Keratinocyte (primary cell): ENCODE results near the gene CDH13. TPM values are rescaled to one million over a fixed set of nuclear protein-coding genes. Genes with fewer than 3 reads are reported as not detected.

ENCODE experiments used
- DNase-seq: peaks from one replicate; pipeline ENCODE4 v3.0.0-alpha.2; 2011; ENCODE audit warnings: low read depth, missing footprints, low spot score
- FAIRE-seq: peaks from 2 replicates; lab custom pipeline; 2011; peaks lifted over from hg19 to GRCh38; lab: Jason Lieb, UNC
- H2AFZ ChIP-seq: 2 replicates; pipeline ENCODE4 v1.6.0; 2012; ENCODE audit warnings: low read length, control low read depth, inconsistent platforms; ENCODE audit not compliant: control insufficient read depth
- H3K27ac ChIP-seq: 2 replicates; pipeline ENCODE4 v1.5.1; 2011; ENCODE audit warnings: low read length; ENCODE audit not compliant: control insufficient read depth, insufficient read depth
- H3K27me3 ChIP-seq: 3 replicates; pipeline ENCODE4 v1.6.0; 2011; ENCODE audit warnings: low read length; ENCODE audit not compliant: control insufficient read depth, insufficient read depth; ENCODE audit errors: extremely low read depth
- H3K36me3 ChIP-seq, 2 experiments: 2 replicates in 1 of 2; 3 replicates in 1 of 2; pipeline ENCODE4 v1.5.1; 2011; ENCODE audit warnings: low read length in 2 of 2, mild to moderate bottlenecking in 1 of 2; ENCODE audit not compliant: control insufficient read depth in 2 of 2, insufficient read depth in 2 of 2; ENCODE audit errors: extremely low read depth in 1 of 2
- H3K4me1 ChIP-seq: 3 replicates; pipeline ENCODE4 v1.5.1; 2011; ENCODE audit warnings: low read length; ENCODE audit not compliant: control insufficient read depth, insufficient read depth; ENCODE audit errors: extremely low read depth
- H3K4me2 ChIP-seq: 3 replicates; pipeline ENCODE4 v1.6.0; 2011; ENCODE audit warnings: low read depth, low read length; ENCODE audit not compliant: control insufficient read depth, insufficient read depth; ENCODE audit errors: extremely low read depth
- H3K4me3 ChIP-seq, 3 experiments: fragments of 200-600 bp in 1 of 3; sonication (generic) in 1 of 3; 2 replicates in 2 of 3; 3 replicates in 1 of 3; pipeline ENCODE4 v1.5.1; 2011 to 2016; ENCODE audit warnings: low read length in 3 of 3, mild to moderate bottlenecking in 3 of 3, control low read depth in 2 of 3, inconsistent platforms in 1 of 3, low read depth in 1 of 3, mixed read lengths in 1 of 3, mixed run types in 1 of 3, moderate library complexity in 1 of 3; ENCODE audit not compliant: control insufficient read depth in 2 of 3, insufficient read depth in 2 of 3; ENCODE audit errors: extremely low read depth in 1 of 3
- H3K79me2 ChIP-seq: 2 replicates; pipeline ENCODE4 v1.6.0; 2012; ENCODE audit warnings: low read length; ENCODE audit not compliant: control insufficient read depth, insufficient read depth
- H3K9ac ChIP-seq: 3 replicates; pipeline ENCODE4 v1.6.0; 2011; ENCODE audit warnings: low read length; ENCODE audit not compliant: control insufficient read depth, insufficient read depth; ENCODE audit errors: extremely low read depth
- H3K9me1 ChIP-seq: 3 replicates; pipeline ENCODE4 v1.6.0; 2011; ENCODE audit warnings: low read length; ENCODE audit not compliant: control insufficient read depth, insufficient read depth; ENCODE audit errors: extremely low read depth
- H3K9me3 ChIP-seq: 2 replicates; pipeline ENCODE4 v1.5.1; 2012; ENCODE audit warnings: low read depth, low read length; ENCODE audit not compliant: control insufficient read depth
- H4K20me1 ChIP-seq: 3 replicates; pipeline ENCODE4 v1.6.0; 2011; ENCODE audit warnings: low read length; ENCODE audit not compliant: control insufficient read depth, insufficient read depth; ENCODE audit errors: extremely low read depth
- EZH2 ChIP-seq: IDR thresholded peaks from one replicate; pipeline ENCODE4 v1.6.1; 2012; ENCODE audit warnings: inconsistent platforms, mild to moderate bottlenecking, low read length, moderate library complexity
- dilution Hi-C: fragments of 300-500 bp; cut with MboI; formaldehyde crosslinking; loops from one replicate; pipeline ENCODE4 v1.7.0; 2020; ENCODE audit warnings: low sequenced_read_pairs; ENCODE audit not compliant: extremely low pct_ligation_motif_present
- polyA plus RNA-seq, 5 experiments: library from polyadenylated mRNA; depleted of rRNA in 3 of 5; stranded (reverse) in 3 of 5; stranded (forward) in 1 of 5; unstranded in 1 of 5; fragments of >200 nt; gene quantifications; 1 replicate in 1 of 5; 2 replicates in 3 of 5; 3 replicates in 1 of 5; pipeline versions ENCODE4 v1.2.1 to v1.2.3, GENCODE V29; 2011 to 2012; ENCODE audit warnings: missing spikeins in 2 of 5, low read depth in 1 of 5, low replicate concordance in 1 of 5
- TF ChIP-seq, protein P1 (sequence below), 3 experiments: IDR thresholded peaks in 1 of 3; conservative IDR thresholded peaks in 1 of 3; optimal IDR thresholded peaks in 1 of 3; 2 replicates in 2 of 3; 3 replicates in 1 of 3; pipeline versions ENCODE3 to v1.5.1; 2011; ENCODE audit warnings: low read length in 3 of 3, mild to moderate bottlenecking in 3 of 3, moderate library complexity in 2 of 3, control low read depth in 1 of 3, inconsistent platforms in 1 of 3; ENCODE audit not compliant: insufficient read depth in 2 of 3; ENCODE audit errors: extremely low read depth in 1 of 3

Gene CDH13
- polyA plus RNA-seq, 1 donor (not counting 4 experiments of a cell fraction or from before 2014, with no cell fraction given): 111 TPM

DNA sequence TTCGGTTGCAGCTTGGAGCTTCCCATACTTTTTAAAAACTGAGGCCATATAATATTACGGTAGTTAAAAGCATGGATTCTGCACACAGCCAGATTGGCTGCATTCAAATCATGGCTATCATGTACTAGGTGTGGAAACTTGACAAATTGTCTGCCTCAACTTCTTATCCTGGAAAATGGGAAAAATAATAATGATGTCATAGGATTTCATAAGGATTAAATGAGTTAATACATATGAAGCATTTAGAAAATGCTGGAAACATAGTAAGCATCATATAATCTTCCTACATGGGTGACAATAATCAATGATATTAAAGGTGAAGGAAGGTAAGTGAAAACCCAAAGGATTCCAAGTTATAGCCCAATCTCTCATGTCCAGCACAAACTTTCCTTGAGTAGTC is 592.5 kb downstream of the CDH13 start:
- H3K36me3 ChIP-seq: peaks cover 4 to 6% of the 10 kb centered on the region in 2 experiments
- H2AFZ ChIP-seq: no peak overlapping the region
- H3K4me2 ChIP-seq: no peak overlapping the region
- H4K20me1 ChIP-seq: no peaks in the 10 kb centered on the region
- no peaks in the 10 kb centered on the region for H3K4me1 ChIP-seq
- no peak overlapping the region for H3K9ac ChIP-seq
- H3K79me2 ChIP-seq: no peaks in the 10 kb centered on the region
- DNase-seq (no peak), FAIRE-seq (no peak)
- no peak overlapping the region for H3K27ac ChIP-seq
- TF ChIP-seq, protein P1, sequence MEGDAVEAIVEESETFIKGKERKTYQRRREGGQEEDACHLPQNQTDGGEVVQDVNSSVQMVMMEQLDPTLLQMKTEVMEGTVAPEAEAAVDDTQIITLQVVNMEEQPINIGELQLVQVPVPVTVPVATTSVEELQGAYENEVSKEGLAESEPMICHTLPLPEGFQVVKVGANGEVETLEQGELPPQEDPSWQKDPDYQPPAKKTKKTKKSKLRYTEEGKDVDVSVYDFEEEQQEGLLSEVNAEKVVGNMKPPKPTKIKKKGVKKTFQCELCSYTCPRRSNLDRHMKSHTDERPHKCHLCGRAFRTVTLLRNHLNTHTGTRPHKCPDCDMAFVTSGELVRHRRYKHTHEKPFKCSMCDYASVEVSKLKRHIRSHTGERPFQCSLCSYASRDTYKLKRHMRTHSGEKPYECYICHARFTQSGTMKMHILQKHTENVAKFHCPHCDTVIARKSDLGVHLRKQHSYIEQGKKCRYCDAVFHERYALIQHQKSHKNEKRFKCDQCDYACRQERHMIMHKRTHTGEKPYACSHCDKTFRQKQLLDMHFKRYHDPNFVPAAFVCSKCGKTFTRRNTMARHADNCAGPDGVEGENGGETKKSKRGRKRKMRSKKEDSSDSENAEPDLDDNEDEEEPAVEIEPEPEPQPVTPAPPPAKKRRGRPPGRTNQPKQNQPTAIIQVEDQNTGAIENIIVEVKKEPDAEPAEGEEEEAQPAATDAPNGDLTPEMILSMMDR (optimal IDR thresholded peaks at IDR 0.05 in 1 of 3, IDR thresholded peaks at IDR 0.05 in 1 of 3, conservative IDR thresholded peaks at IDR 0.05 in 1 of 3; ENCODE audit: extremely low read depth in 1 of 3, insufficient read depth in 2 of 3, low read length in 3 of 3): no peak
- no peak for TF ChIP-seq EZH2
- H3K9me3 ChIP-seq: no peaks in the 10 kb centered on the region
- dilution Hi-C loops: no loop called here
- H3K9me1 ChIP-seq: no peaks in the 10 kb centered on the region
- no peaks in the 10 kb centered on the region for H3K27me3 ChIP-seq
- no peak overlapping the region for H3K4me3 ChIP-seq

DNA sequence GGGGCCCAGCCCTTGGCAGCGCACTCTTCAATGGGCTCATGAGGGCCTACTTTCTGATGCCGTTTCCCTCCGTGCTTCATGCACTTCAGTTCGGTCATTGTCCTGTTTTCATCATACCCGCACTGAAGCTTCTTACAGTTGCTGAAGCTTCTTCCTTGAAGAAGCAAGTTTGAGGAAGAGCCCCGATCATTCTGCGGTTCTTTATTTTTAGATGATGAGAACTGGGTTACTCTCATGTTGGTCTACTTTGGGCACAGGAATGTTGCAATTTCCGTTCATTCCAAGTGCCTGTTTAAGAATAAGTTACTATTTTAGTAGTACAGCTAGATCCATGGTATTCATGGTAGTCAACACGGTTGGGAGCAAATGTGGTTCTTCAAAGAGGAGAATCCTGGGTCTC is 593.3 kb downstream of the CDH13 start:
- H2AFZ ChIP-seq: no peak overlapping the region
- no peaks in the 10 kb centered on the region for H3K9me3 ChIP-seq
- TF ChIP-seq, protein P1 (optimal IDR thresholded peaks at IDR 0.05 in 1 of 3, IDR thresholded peaks at IDR 0.05 in 1 of 3, conservative IDR thresholded peaks at IDR 0.05 in 1 of 3; ENCODE audit: extremely low read depth in 1 of 3, insufficient read depth in 2 of 3, low read length in 3 of 3): no peak
- TF ChIP-seq EZH2: no peak
- H3K9me1 ChIP-seq: no peaks in the 10 kb centered on the region
- DNase-seq (no peak), FAIRE-seq (no peak)
- H4K20me1 ChIP-seq: no peaks in the 10 kb centered on the region
- H3K4me2 ChIP-seq: no peak overlapping the region
- no peak overlapping the region for H3K9ac ChIP-seq
- peaks cover 4 to 6% of the 10 kb centered on the region in 2 experiments for H3K36me3 ChIP-seq
- H3K4me1 ChIP-seq: no peaks in the 10 kb centered on the region
- no peak overlapping the region for H3K4me3 ChIP-seq
- dilution Hi-C loops: no loop called here
- H3K27ac ChIP-seq: no peak overlapping the region
- H3K27me3 ChIP-seq: no peaks in the 10 kb centered on the region
- no peaks in the 10 kb centered on the region for H3K79me2 ChIP-seq
